ENCODE data around the gene ACOT12.
A peak's percentile ranks its signal among the peaks of the same experiment; 100 is the strongest.
"Not testable (repeated sequence)": the region's sequence is repeated elsewhere in the genome, so short reads cannot be mapped to it uniquely, and the experiment has no call there.

The ACOT12 gene

DNA sequence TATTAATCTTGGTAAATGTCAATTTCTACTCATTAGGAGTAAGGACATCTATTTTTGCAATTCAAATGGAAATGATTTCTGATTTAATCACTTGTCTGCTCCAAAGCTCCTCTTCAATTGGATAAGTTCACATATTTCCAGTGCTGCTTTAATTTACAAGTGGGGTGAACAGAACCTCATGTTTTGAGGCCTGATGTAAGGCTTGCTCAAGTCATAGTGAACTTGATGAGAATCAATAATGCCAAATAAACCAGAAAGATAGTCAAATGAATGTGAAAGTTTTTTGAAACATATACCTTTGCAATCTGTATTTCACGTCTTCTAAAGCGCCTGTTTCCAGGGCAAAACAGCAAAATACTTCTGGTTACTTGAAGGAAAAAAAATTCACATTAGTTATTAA, 15.4 kb upstream of the ACOT12 start:
- no peaks in the 10 kb centered on the region for H3K27me3 Mint-ChIP-seq
- no peak overlapping the region for H3K4me3 Mint-ChIP-seq
- no peak overlapping the region for H3K27ac Mint-ChIP-seq
- DNase-seq, result no peak
- no peaks in the 10 kb centered on the region for H3K4me1 Mint-ChIP-seq
- ATAC-seq, result no peak
- no peaks in the 10 kb centered on the region for H3K9me3 Mint-ChIP-seq

DNA sequence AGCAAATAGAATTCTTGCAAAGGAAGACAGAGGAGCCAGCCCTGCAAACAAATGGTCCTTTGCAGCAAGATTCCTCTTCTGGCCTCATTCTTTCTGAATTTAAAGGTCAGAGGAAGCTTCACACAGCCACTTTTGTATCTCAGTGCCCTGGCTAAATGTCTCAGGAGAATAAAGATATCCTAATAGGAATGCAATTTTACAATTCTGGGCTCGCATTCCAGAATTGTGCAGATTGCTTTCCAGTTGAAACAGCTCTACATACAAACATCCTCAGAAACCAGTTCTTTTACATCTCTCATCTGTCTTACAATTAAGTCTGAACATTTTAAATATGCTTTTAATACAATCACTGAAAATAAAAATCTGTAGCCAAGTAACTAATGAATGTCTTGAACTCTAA, 14.6 kb upstream of the ACOT12 start:
- H3K27me3 Mint-ChIP-seq, result no peaks in the 10 kb centered on the region
- ATAC-seq, result no peak
- no peaks in the 10 kb centered on the region for H3K9me3 Mint-ChIP-seq
- H3K27ac Mint-ChIP-seq, result no peak overlapping the region
- no peak overlapping the region for H3K4me3 Mint-ChIP-seq
- DNase-seq, result no peak
- H3K4me1 Mint-ChIP-seq, result no peaks in the 10 kb centered on the region

DNA sequence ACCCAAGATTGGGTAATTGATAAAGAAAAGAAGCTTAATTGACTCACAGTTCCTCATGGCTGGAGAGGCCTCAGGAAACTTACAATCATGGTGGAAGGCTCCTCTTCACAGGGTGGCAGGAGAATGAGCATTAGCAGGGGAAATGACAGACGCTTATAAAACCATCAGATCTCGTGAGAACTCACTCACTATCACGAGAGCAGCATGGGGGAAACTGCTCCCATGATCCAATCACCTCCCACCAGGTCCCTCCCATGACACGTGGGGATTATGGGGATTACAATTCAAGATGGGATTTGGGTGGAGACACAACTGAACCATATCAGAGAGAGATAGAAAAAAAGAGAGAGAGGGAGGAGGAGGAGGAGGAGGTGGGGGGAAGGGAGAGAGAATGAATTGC, 13.9 kb upstream of the ACOT12 start:
- not testable (repeated sequence) for H3K9me3 Mint-ChIP-seq, H3K4me1 Mint-ChIP-seq, DNase-seq, H3K27ac Mint-ChIP-seq, ATAC-seq, H3K27me3 Mint-ChIP-seq, H3K4me3 Mint-ChIP-seq

DNA sequence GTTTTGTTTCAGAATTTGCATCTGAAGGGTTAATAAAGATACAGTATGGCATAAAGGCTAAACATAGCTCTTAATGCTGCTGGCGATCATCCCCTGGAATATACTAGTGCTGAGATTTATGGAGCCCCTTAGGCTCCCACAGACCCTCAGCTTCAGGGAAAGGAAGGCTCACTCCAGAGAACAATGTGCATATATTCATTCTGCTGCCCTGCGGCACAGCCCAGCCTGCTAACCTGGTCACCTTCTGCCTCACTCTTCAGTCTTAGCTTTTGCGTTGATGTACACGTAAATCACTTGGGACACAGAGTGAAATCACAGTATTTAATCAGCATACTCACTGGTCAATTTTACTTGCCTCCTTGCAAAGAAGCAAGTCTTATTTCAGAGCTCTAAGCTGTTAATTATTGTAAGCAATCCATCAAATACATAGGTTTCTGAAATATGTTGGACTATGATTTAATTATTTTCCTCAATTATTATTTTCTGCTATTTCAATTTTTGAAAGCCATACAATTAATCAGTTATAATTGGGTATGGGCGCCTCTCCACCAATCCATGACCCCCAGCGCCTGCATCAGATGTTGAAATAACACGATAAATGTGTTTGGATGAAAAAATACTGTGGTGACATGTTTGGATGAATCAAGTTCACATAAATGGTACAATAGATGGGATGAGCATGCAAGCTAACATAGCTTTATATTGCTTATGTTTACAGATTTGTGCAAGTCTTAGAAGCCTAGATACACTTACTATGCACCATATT, 11.4 kb upstream of the ACOT12 start:
- ATAC-seq, result no peak
- DNase-seq, result no peak

DNA sequence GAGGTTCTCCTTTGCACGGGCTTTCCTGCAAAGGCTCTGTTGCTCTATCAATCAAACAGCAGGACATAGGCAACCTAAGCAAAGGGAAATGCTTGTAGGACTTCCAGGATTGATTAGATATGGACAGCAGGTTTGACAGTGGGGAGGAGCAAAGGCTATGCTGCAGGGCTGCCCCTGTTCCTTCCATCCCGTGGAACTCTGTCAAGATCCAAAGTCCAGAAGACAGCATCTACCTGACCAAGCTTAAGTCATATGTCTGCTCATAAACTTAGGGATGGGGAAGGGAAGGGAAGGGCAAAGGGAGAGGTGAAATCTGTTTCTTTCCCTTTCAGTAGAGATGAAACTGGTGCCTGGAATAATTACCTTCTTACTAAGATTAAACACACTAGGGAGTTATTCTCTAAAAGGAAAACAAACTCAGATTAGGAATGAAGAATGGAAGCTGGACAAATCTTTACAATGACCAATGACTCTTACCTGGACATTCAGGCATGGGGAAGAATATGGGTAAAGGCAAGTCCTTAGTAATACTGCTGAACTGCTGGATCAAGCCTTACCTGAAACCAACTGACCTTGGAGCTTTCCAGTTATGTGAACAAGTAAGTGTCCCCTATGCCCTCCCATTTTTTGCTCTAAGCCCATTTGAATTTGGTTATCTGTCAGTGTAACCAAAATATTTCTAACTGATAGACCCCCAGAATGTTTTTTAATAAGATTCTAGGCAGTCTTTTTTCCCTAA, 8.4 kb upstream of the ACOT12 start:
- no peak for ATAC-seq
- Mint-ChIP-seq H3K4me1 (peaks cover 6% of the 10 kb centered on the region), H3K9me3 (no peaks in the 10 kb centered on the region), H3K27me3 (peaks cover 39% of the 10 kb centered on the region), H3K27ac (no peak overlapping the region), H3K4me3 (no peak overlapping the region)
- DNase-seq, result no peak

More for the DNA sequence above, 11.4 kb upstream of the ACOT12 start:
- H3K27ac Mint-ChIP-seq, result no peak overlapping the region
- H3K9me3 Mint-ChIP-seq, result no peaks in the 10 kb centered on the region
- H3K4me1 Mint-ChIP-seq, result no peaks in the 10 kb centered on the region
- no peak overlapping the region for H3K4me3 Mint-ChIP-seq
- peaks cover 13% of the 10 kb centered on the region for H3K27me3 Mint-ChIP-seq

DNA sequence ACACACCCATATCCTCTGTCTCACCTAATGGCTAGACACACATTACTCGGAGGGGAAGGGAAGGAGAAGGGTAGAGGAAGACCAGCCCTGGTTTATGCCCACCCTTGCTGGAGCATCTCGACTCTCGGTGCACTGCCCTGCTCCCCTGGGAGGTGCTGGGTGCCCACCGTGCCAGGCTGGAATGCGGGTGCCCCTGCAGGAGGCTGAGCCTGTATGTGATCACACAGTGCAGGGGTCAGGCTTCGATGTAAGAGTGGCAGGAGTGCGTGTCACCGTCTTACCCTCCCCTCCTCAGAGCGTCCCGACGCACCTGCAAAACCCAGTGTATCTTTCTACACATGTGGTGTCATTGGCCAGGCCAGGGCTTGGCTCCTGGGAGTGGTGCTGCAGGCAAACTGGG, 7.3 kb upstream of the ACOT12 start:
- Mint-ChIP-seq H3K9me3 (no peaks in the 10 kb centered on the region), H3K27ac (peak overlapping the region in 1 of 2 donors; percentile 77), H3K4me3 (no peak overlapping the region), H3K27me3 (peaks cover 50% of the 10 kb centered on the region), H3K4me1 (peaks cover 6% of the 10 kb centered on the region)
- DNase-seq (no peak), ATAC-seq (no peak)

DNA sequence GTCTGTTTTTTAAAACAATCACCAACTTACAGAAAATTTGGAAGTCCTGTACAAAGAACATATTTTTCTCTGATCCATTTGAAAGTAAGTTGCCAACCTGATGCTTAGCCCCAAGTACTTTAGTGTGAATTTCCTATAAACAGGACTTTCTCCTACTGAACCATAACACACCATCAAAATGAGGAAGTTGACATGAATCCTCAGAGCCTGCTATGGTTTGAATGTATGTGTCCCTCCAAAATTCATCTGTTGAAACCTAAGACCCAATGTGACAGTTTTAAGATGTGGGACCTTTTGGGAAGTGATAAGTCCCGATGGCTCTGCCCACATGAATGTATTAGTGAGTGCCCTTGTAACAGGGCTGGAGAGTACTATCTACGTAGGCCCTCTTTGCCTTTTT, 6.4 kb upstream of the ACOT12 start:
- no peak overlapping the region for H3K27ac Mint-ChIP-seq
- H3K4me1 Mint-ChIP-seq, result peaks cover 6% of the 10 kb centered on the region
- peaks cover 59% of the 10 kb centered on the region for H3K27me3 Mint-ChIP-seq
- H3K4me3 Mint-ChIP-seq, result no peak overlapping the region
- peaks cover 0 to 2% of the 10 kb centered on the region in 2 donors for H3K9me3 Mint-ChIP-seq
- DNase-seq, result no peak
- no peak for ATAC-seq

DNA sequence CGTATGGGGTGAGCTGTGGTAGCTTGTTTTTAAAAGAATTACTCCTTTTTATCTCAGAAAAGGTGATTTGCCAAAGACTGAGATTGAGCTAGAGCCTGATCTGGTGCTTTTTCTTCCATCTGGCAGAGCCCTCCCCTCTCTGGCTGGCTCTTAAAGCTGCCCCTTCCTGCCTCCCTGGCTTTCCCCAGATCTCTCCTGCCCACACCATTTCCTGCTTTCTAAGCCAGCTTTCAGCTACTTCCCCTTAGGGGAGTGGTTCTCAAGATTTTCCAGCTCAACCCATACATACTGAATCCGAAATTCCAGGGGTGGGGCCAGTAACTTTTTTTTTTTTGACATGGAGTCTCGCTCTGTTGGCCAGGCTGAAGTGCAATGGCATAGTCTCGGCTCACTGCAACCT, 4.8 kb upstream of the ACOT12 start:
- H3K4me3 Mint-ChIP-seq, result no peak overlapping the region
- peaks cover 0 to 5% of the 10 kb centered on the region in 2 donors for H3K9me3 Mint-ChIP-seq
- peaks cover 6% of the 10 kb centered on the region for H3K4me1 Mint-ChIP-seq
- H3K27me3 Mint-ChIP-seq, result peaks cover 75% of the 10 kb centered on the region
- H3K27ac Mint-ChIP-seq, result peak overlapping the region in 1 of 2 donors; percentile 35
- DNase-seq, result no peak
- no peak for ATAC-seq

DNA sequence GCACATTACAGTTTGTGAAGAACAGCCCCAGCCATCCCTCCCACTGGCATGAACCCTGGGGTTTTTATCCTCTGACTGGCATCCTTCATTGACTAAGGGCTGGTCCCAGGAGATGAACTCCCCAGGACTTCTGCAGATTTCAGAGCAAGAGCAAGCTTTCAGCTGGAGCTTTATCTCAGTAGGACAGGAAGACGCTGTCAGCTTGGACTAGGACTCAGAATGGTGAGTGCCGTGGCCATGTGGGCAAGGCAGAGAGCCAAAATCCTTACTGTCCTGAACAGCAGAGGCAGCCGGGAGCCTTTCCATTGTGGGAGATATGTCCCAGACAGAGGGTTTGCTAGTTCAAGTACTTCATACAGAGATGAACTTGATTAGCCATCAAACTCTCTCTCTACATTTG, 3.2 kb upstream of the ACOT12 start:
- peaks cover 89% of the 10 kb centered on the region for H3K27me3 Mint-ChIP-seq
- ATAC-seq (peak; percentile 11), DNase-seq (no peak)
- H3K4me1 Mint-ChIP-seq, result peaks cover 11% of the 10 kb centered on the region
- H3K9me3 Mint-ChIP-seq, result peaks cover 0 to 5% of the 10 kb centered on the region in 2 donors
- H3K27ac Mint-ChIP-seq, result no peak overlapping the region
- H3K4me3 Mint-ChIP-seq, result no peak overlapping the region

DNA sequence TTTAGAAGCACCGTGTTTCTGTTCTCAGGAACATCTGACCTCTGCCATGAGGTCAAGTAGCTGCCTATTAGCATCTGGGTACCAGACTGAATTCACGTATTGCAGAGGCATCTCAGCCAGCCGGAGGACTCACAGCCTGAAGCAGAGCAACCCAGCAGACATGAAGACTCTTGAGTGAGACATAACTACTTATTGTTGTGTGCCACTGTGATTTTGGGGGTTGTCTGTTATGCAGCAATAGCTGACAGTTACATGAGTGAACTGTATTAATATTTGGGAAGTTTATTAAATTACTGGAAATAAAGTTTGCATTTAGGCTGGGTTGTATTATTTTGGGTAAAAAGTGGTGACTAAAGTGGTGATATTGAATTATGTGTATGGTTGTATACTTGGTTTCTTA, 1.3 kb upstream of the ACOT12 start:
- H3K27me3 Mint-ChIP-seq, result peaks cover 94% of the 10 kb centered on the region
- no peak for DNase-seq

DNA sequence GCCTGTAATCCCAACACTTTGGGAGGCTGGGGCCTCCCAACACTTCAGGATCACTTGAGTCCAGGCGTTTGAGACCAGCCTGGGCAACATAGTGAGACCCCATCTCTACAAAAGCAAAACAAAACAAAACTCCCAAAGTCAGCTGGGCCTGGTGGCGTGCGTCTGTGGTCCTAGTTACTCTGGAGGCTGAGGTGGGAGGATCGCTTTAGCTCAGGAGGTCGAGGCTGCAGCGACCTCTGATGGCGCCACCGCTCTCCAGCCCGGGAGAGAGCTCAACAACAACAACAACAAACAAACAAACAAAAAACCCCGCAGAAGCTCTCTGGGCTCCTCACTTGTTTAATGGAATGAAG, 528 bp downstream of the ACOT12 start:
- Mint-ChIP-seq H3K4me1 (peaks cover 4% of the 10 kb centered on the region), H3K27ac (no peak overlapping the region), H3K9me3 (peaks cover 0 to 5% of the 10 kb centered on the region in 2 donors), H3K27me3 (peaks cover 82% of the 10 kb centered on the region), H3K4me3 (peak overlapping the region; percentile 70 to 72)
- no peak for ATAC-seq
- DNase-seq, result no peak

More for the DNA sequence above, 1.3 kb upstream of the ACOT12 start:
- peaks cover 0 to 5% of the 10 kb centered on the region in 2 donors for H3K9me3 Mint-ChIP-seq
- no peak overlapping the region for H3K27ac Mint-ChIP-seq
- H3K4me1 Mint-ChIP-seq, result peaks cover 11% of the 10 kb centered on the region
- no peak for ATAC-seq
- no peak overlapping the region for H3K4me3 Mint-ChIP-seq

DNA sequence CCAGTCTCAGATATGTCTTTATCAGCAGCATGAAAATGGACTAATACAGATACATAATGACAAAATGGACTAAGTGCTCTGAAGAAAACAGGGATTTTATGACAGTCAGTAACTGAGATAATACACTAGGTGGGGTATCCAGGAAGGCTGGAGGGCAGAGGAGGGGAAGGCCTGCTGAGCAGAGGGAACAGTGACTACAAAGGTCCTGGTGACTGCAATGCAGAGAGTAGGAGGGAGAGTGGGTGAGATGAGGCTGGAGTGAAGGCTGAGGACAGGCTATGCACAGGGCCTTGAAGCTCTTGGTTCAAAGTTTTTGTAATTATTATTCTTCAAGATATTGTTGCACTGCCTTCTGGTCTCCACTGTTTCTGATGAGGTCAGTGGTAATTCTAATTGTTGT, 4.9 kb downstream of the ACOT12 start:
- no peak for DNase-seq
- no peak for ATAC-seq
- H3K4me1 Mint-ChIP-seq, result peaks cover 4% of the 10 kb centered on the region
- no peaks in the 10 kb centered on the region for H3K9me3 Mint-ChIP-seq
- H3K27me3 Mint-ChIP-seq, result peaks cover 45% of the 10 kb centered on the region
- no peak overlapping the region for H3K4me3 Mint-ChIP-seq
- H3K27ac Mint-ChIP-seq, result no peak overlapping the region

DNA sequence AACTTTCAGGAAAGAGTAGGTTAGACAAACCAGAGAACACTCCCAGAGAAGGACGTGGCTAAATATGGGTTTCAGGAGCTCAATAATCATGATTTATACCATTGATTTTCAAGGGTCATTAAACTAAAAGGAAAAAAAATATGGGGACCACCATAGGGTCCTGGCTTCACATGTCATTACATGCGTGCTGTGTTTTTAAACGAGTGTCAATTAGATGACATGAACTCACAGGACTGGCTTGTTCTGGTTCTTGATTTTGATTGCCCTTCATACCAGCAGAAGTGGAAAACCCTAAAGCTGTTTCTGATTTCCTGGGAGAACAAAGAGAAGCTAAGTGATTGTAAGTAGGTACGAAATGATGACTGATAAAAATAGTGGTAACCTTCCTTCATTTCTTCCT, 5.8 kb downstream of the ACOT12 start:
- no peaks in the 10 kb centered on the region for H3K9me3 Mint-ChIP-seq
- no peak overlapping the region for H3K4me3 Mint-ChIP-seq
- ATAC-seq, result no peak
- H3K4me1 Mint-ChIP-seq, result no peaks in the 10 kb centered on the region
- DNase-seq, result no peak
- H3K27me3 Mint-ChIP-seq, result peaks cover 37% of the 10 kb centered on the region
- no peak overlapping the region for H3K27ac Mint-ChIP-seq

DNA sequence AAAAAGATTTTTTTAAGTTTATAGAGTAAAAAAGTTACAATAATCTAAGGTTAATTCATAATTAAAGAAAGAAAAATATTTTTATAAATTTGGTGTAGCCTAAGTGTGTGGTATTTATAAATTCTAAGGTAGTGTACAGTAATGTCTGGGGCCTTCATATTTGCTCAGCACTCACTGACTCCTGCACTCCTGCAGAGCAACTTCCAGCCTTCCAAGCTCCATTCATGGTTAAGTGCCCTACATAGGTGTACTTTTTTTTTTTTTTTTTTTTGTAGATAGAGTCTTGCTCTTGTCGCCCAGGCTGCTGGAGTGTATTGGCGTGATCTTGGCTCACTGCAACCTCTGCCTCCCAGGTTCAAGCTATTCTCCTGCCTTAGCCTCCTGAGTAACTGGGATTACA, 10.1 kb downstream of the ACOT12 start:
- Mint-ChIP-seq H3K27me3 (peaks cover 7% of the 10 kb centered on the region), H3K4me1 (no peaks in the 10 kb centered on the region), H3K27ac (no peak overlapping the region), H3K9me3 (no peaks in the 10 kb centered on the region), H3K4me3 (no peak overlapping the region)
- ATAC-seq (no peak), DNase-seq (no peak)

DNA sequence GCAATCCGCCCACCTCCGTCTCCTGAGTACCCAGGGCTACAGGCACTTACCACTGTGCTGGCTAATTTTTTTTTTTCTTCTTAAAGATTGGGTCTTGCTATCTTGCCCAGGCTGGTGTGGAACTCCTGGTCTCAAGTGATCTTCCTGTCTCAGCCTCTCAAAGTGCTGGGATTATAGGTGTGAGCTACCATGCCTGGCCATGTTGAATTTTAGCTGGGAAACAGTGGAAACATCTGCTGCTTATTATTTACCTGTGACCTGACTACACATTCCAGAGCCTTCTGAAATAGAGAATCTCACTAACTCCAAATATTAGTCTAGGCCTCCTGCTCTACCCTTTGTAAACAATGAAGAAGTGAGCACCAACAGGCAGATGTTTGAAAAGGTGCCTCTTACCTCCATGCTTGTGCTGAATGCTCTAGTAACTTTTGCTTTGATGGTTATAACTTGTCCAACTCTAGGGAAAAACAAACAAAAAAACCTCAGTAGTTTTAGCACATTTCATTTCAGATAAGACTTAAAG, 22.5 kb downstream of the ACOT12 start:
- H3K9me3 Mint-ChIP-seq, result no peaks in the 10 kb centered on the region
- DNase-seq, result no peak
- no peak overlapping the region for H3K27ac Mint-ChIP-seq
- H3K4me1 Mint-ChIP-seq, result no peaks in the 10 kb centered on the region
- H3K4me3 Mint-ChIP-seq, result no peak overlapping the region
- no peak for ATAC-seq
- peaks cover 21% of the 10 kb centered on the region for H3K27me3 Mint-ChIP-seq

DNA sequence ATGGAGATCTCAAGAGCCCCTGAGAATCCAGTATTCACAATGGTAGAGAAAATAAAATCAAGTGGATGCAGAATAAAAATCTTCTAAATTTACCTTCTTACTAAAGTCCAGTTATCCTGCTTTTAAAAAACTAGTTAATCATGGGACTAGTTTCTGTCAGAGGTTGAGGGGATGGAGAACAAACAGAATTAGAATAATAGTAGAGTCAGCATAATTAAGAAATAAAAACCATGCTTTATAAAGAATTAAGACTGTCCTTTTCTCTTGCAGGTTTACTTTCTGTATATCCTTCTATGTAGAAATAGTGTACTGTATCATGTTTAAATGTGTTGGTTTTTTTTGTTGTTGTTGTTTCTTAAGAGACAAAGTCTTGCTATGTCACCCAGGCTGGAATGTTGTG, 23.0 kb downstream of the ACOT12 start:
- no peak for ATAC-seq
- H3K27ac Mint-ChIP-seq, result no peak overlapping the region
- no peaks in the 10 kb centered on the region for H3K4me1 Mint-ChIP-seq
- DNase-seq, result no peak
- peaks cover 17% of the 10 kb centered on the region for H3K27me3 Mint-ChIP-seq
- H3K9me3 Mint-ChIP-seq, result no peaks in the 10 kb centered on the region
- no peak overlapping the region for H3K4me3 Mint-ChIP-seq

Data from stimulated activated naive CD8-positive, alpha-beta T cell treated with anti-CD3 and anti-CD28 coated beads, Interleukin-15, amount 100 ng/mL, for 72 hours (primary cell).